BLaER1 treated with 17β-estradiol and CSF1 and Interleukin-3, amounts not matched to agents 10 nM and 100 nM (cell line): ENCODE measurements around the gene OMP.

Experiments used
- H3K27ac ChIP-seq, 11 experiments: shearing (Covaris generic); formaldehyde crosslinking; 2 replicates each; pipeline ENCODE4 v1.8.1; 2022
- H3K27me3 ChIP-seq, 11 experiments: shearing (Covaris generic); formaldehyde crosslinking; 2 replicates each; pipeline ENCODE4 v1.8.1; 2022
- H3K36me3 ChIP-seq, 11 experiments: shearing (Covaris generic); formaldehyde crosslinking; 2 replicates each; pipeline ENCODE4 v1.8.1; 2022
- H3K4me1 ChIP-seq, 10 experiments: shearing (Covaris generic); formaldehyde crosslinking; 2 replicates each; pipeline ENCODE4 v1.8.1; 2022
- H3K4me2 ChIP-seq, 11 experiments: shearing (Covaris generic); formaldehyde crosslinking; 2 replicates each; pipeline ENCODE4 v1.8.1; 2022
- H3K4me3 ChIP-seq, 10 experiments: shearing (Covaris generic); formaldehyde crosslinking; 2 replicates each; pipeline ENCODE4 v1.8.1; 2022
- H3K9ac ChIP-seq, 11 experiments: shearing (Covaris generic); formaldehyde crosslinking; 2 replicates each; pipeline ENCODE4 v1.8.1; 2022
- H3K9me3 ChIP-seq, 11 experiments: shearing (Covaris generic); formaldehyde crosslinking; replicated peaks in 1 of 11; 2 replicates each; pipeline ENCODE4 v1.8.1; 2022
- H4K20me1 ChIP-seq, 11 experiments: shearing (Covaris generic); formaldehyde crosslinking; 2 replicates each; pipeline ENCODE4 v1.8.1; 2022
- Cebpa-rat ChIP-seq, 11 experiments: shearing (Covaris generic); IDR thresholded peaks; 2 replicates each; pipeline ENCODE4 v1.8.1; 2022

Gene OMP

GRCh38 chr11:77067861-77068443 lies 34.7 kb upstream of the OMP start:
- Histone ChIP-seq H3K4me3 (peak overlapping the region in 9 of 10 experiments; percentile 71 to 88 (median 77); a peak in 16 of 20 replicates), H3K9ac (peak overlapping the region in 8 of 11 experiments; percentile 75 to 83 (median 78); a peak in 12 of 22 replicates)
- TF ChIP-seq Cebpa-rat (IDR thresholded peaks at IDR 0.05): no peak

GRCh38 chr11:77068457-77069335 lies 33.9 kb upstream of the OMP start:
- Histone ChIP-seq H3K36me3 (no peaks in the 10 kb centered on the region), H3K9ac (peak overlapping the region in 6 of 11 experiments; percentile 21 to 83 (median 77); a peak in 6 of 22 replicates), H3K4me3 (no peak overlapping the region), H3K4me2 (peak overlapping the region; percentile 90 to 99 (median 97)), H3K9me3 (no peaks in the 10 kb centered on the region), H4K20me1 (peaks cover 0 to 21% (median 12%) of the 10 kb centered on the region in 11 experiments; a peak in 7 of 22 replicates), H3K27me3 (peaks cover 0 to 15% (median 10%) of the 10 kb centered on the region in 11 experiments; a peak in 8 of 22 replicates), H3K27ac (no peak overlapping the region; a peak in 1 of 22 replicates), H3K4me1 (peaks cover 55 to 77% (median 72%) of the 10 kb centered on the region in 10 experiments)
- no peak for TF ChIP-seq Cebpa-rat (IDR thresholded peaks at IDR 0.05)

More at GRCh38 chr11:77067861-77068443, 34.7 kb upstream of the OMP start:
- peaks cover 0 to 15% (median 10%) of the 10 kb centered on the region in 11 experiments; a peak in 8 of 22 replicates for H3K27me3 ChIP-seq
- no peaks in the 10 kb centered on the region for H3K36me3 ChIP-seq
- H4K20me1 ChIP-seq: peaks cover 0 to 21% (median 12%) of the 10 kb centered on the region in 11 experiments; a peak in 7 of 22 replicates
- H3K27ac ChIP-seq: peak overlapping the region in 2 of 11 experiments; percentile 66 to 74; a peak in 1 of 22 replicates
- peak overlapping the region; percentile 90 to 99 (median 97) for H3K4me2 ChIP-seq
- H3K9me3 ChIP-seq: no peaks in the 10 kb centered on the region
- peaks cover 48 to 70% (median 64%) of the 10 kb centered on the region in 10 experiments for H3K4me1 ChIP-seq

- H3K4me2 ChIP-seq: peak overlapping the region; percentile 3 to 99 (median 96); a peak in 21 of 22 replicates
- H3K27me3 ChIP-seq: peaks cover 0 to 15% (median 10%) of the 10 kb centered on the region in 11 experiments; a peak in 8 of 22 replicates
- no peak for TF ChIP-seq Cebpa-rat (IDR thresholded peaks at IDR 0.05)
- no peak overlapping the region for H3K4me3 ChIP-seq
- peak overlapping the region in 1 of 11 experiments; percentile 17; a peak in 1 of 22 replicates for H3K27ac ChIP-seq
- H4K20me1 ChIP-seq: peaks cover 0 to 21% (median 12%) of the 10 kb centered on the region in 11 experiments; a peak in 7 of 22 replicates
- peak overlapping the region in 3 of 11 experiments; percentile 6 to 15 (median 7); a peak in 2 of 22 replicates for H3K9ac ChIP-seq
- H3K9me3 ChIP-seq: no peaks in the 10 kb centered on the region
- H3K4me1 ChIP-seq: peaks cover 63 to 85% (median 79%) of the 10 kb centered on the region in 10 experiments
- no peaks in the 10 kb centered on the region for H3K36me3 ChIP-seq
Observed at GRCh38 chr11:77069336-77069968, 33.2 kb upstream of the OMP start.

GRCh38 chr11:77069969-77070582 lies 32.6 kb upstream of the OMP start:
- Histone ChIP-seq H3K4me2 (peak overlapping the region; percentile 3 to 99 (median 96); a peak in 19 of 22 replicates), H3K9me3 (no peaks in the 10 kb centered on the region), H3K9ac (peak overlapping the region in 2 of 11 experiments; percentile 7 to 15; a peak in 1 of 22 replicates), H3K4me3 (no peak overlapping the region), H3K4me1 (peaks cover 66 to 89% (median 81%) of the 10 kb centered on the region in 10 experiments), H3K27ac (no peak overlapping the region), H3K27me3 (peaks cover 0 to 13% (median 10%) of the 10 kb centered on the region in 11 experiments; a peak in 8 of 22 replicates), H4K20me1 (peaks cover 0 to 21% (median 12%) of the 10 kb centered on the region in 11 experiments; a peak in 7 of 22 replicates), H3K36me3 (no peaks in the 10 kb centered on the region)
- TF ChIP-seq Cebpa-rat (IDR thresholded peaks at IDR 0.05): no peak

GRCh38 chr11:77071077-77071476 lies 31.6 kb upstream of the OMP start:
- peak overlapping the region in 7 of 11 experiments; percentile 67 to 95 (median 90); a peak in 12 of 22 replicates for H3K4me2 ChIP-seq
- TF ChIP-seq Cebpa-rat (IDR thresholded peaks at IDR 0.05): no peak
- peak overlapping the region in 2 of 11 experiments; percentile 66 to 71; a peak in 3 of 22 replicates for H3K27ac ChIP-seq
- H3K36me3 ChIP-seq: no peaks in the 10 kb centered on the region
- H3K4me1 ChIP-seq: peaks cover 60 to 81% (median 74%) of the 10 kb centered on the region in 10 experiments
- H3K27me3 ChIP-seq: peaks cover 0 to 4% (median 2%) of the 10 kb centered on the region in 11 experiments; a peak in 7 of 22 replicates
- peaks cover 0 to 21% (median 12%) of the 10 kb centered on the region in 11 experiments; a peak in 7 of 22 replicates for H4K20me1 ChIP-seq
- H3K9ac ChIP-seq: no peak overlapping the region
- H3K9me3 ChIP-seq: no peaks in the 10 kb centered on the region
- H3K4me3 ChIP-seq: no peak overlapping the region

- Histone ChIP-seq H3K36me3 (no peaks in the 10 kb centered on the region), H4K20me1 (peaks cover 0 to 21% (median 12%) of the 10 kb centered on the region in 11 experiments; a peak in 7 of 22 replicates), H3K27me3 (no peaks in the 10 kb centered on the region), H3K4me2 (peak overlapping the region; percentile 67 to 95 (median 85)), H3K4me1 (peaks cover 57 to 77% (median 70%) of the 10 kb centered on the region in 10 experiments), H3K9me3 (no peaks in the 10 kb centered on the region), H3K27ac (peak overlapping the region in 9 of 11 experiments; percentile 31 to 74 (median 64); a peak in 19 of 22 replicates), H3K9ac (peak overlapping the region in 10 of 11 experiments; percentile 10 to 62 (median 50); a peak in 14 of 22 replicates), H3K4me3 (no peak overlapping the region)
- no peak for TF ChIP-seq Cebpa-rat (IDR thresholded peaks at IDR 0.05)
Observed at GRCh38 chr11:77071671-77072605, 30.7 kb upstream of the OMP start.

- no peak for TF ChIP-seq Cebpa-rat (IDR thresholded peaks at IDR 0.05)
- Histone ChIP-seq H4K20me1 (peaks cover 0 to 19% (median 12%) of the 10 kb centered on the region in 11 experiments; a peak in 7 of 22 replicates), H3K9ac (peak overlapping the region; percentile 24 to 73 (median 51); a peak in 15 of 22 replicates), H3K27ac (peak overlapping the region in 9 of 11 experiments; percentile 31 to 74 (median 64); a peak in 19 of 22 replicates), H3K4me3 (no peak overlapping the region; a peak in 1 of 20 replicates), H3K36me3 (no peaks in the 10 kb centered on the region), H3K9me3 (0 out of 22 replicates have a peak, but pooled peaks cover 0 to under 1% (median 0%) of the 10 kb centered on the region in 11 experiments), H3K4me1 (peaks cover 52 to 71% (median 63%) of the 10 kb centered on the region in 10 experiments), H3K4me2 (peak overlapping the region; percentile 67 to 95 (median 85)), H3K27me3 (no peaks in the 10 kb centered on the region)
Observed at GRCh38 chr11:77072851-77073327, 29.8 kb upstream of the OMP start.
